Stimulated activated naive B cell treated with anti-CD40 and anti-IgM and Interleukin-4, amounts not matched to agents 10 μg/mL and 1 μg/mL and 100 μg/mL, for 72 hours (primary cell): ENCODE measurements around the gene PTMA.
A peak's percentile ranks its signal among the peaks of the same experiment; 100 is the strongest.

Experiments used
- ATAC-seq, 2 donors: fragments of 150-1000 bp; cut with Tn5 transposase; replicated peaks; 2 replicates each; pipeline ENCODE4 v1.10.0; 2021; ENCODE audit warnings: moderate library complexity in 1 of 2
- DNase-seq: peaks from one replicate; pipeline ENCODE4 v3.0.0; 2021
- H3K27ac Mint-ChIP-seq: one replicate; pipeline ENCODE4 v1.8.0; 2022; ENCODE audit warnings: mild to moderate bottlenecking, mixed read lengths
- H3K27me3 Mint-ChIP-seq, 2 donors: one replicate each; pipeline ENCODE4 v1.8.0; 2022; ENCODE audit warnings: mixed read lengths in 2 of 2
- H3K36me3 Mint-ChIP-seq, 2 donors: one replicate each; pipeline ENCODE4 v1.8.0; 2022; ENCODE audit warnings: mixed read lengths in 2 of 2, mild to moderate bottlenecking in 1 of 2
- H3K4me1 Mint-ChIP-seq, 2 donors: one replicate each; pipeline ENCODE4 v1.8.0; 2022; ENCODE audit warnings: mixed read lengths in 2 of 2, mild to moderate bottlenecking in 1 of 2
- H3K4me3 Mint-ChIP-seq, 2 donors: one replicate each; pipeline ENCODE4 v1.8.0; 2022; ENCODE audit warnings: mild to moderate bottlenecking in 2 of 2, mixed read lengths in 2 of 2, moderate library complexity in 1 of 2
- H3K9me3 Mint-ChIP-seq, 2 donors: one replicate each; pipeline ENCODE4 v1.8.0; 2022; ENCODE audit warnings: mixed read lengths in 2 of 2, mild to moderate bottlenecking in 1 of 2

Gene PTMA

DNA sequence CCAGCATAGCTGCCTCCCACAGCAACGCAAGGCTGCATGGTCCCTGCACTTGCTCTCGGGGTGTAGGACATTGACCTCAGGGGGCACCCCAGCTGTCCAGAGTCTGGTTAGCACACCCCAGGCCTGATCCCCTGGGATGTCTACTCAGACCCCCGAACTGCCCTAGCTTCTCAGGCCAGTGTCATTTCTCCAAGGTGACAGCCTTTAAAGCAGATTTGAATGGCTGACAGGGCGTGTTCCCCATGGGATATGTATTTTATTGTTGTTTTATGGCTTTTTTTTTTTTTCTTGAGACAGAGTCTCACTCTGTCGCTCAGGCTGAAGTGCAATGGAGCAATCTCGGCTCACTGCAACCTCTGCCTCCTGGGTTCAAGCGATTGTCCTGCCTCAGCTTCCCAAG lies 40.8 kb upstream of the PTMA start:
- DNase-seq (no peak), ATAC-seq (no peak)
- Mint-ChIP-seq H3K4me1 (peaks cover 53 to 88% of the 10 kb centered on the region in 2 donors), H3K27ac (peak overlapping the region; percentile 98), H3K4me3 (peak overlapping the region; percentile 90 to 95), H3K9me3 (peaks cover 4 to 6% of the 10 kb centered on the region in 2 donors), H3K27me3 (no peaks in the 10 kb centered on the region), H3K36me3 (peaks cover 6 to 18% of the 10 kb centered on the region in 2 donors)

GRCh38 chr2:231668981-231669380 lies 39.3 kb upstream of the PTMA start:
- ATAC-seq (no peak), DNase-seq (no peak)
- peak overlapping the region; percentile 76 for H3K27ac Mint-ChIP-seq
- H3K9me3 Mint-ChIP-seq: no peaks in the 10 kb centered on the region
- peaks cover 54 to 88% of the 10 kb centered on the region in 2 donors for H3K4me1 Mint-ChIP-seq
- H3K4me3 Mint-ChIP-seq: no peak overlapping the region
- H3K27me3 Mint-ChIP-seq: no peaks in the 10 kb centered on the region
- peaks cover 0 to 11% of the 10 kb centered on the region in 2 donors for H3K36me3 Mint-ChIP-seq

GRCh38 chr2:231671270-231672050 lies 36.9 kb upstream of the PTMA start:
- H3K4me1 Mint-ChIP-seq: peaks cover 72 to 94% of the 10 kb centered on the region in 2 donors
- H3K36me3 Mint-ChIP-seq: peaks cover 0 to 9% of the 10 kb centered on the region in 2 donors
- peak; percentile 83 for DNase-seq
- no peaks in the 10 kb centered on the region for H3K27me3 Mint-ChIP-seq
- peak overlapping the region; percentile 85 to 89 for H3K4me3 Mint-ChIP-seq
- peak overlapping the region; percentile 100 for H3K27ac Mint-ChIP-seq
- peak; percentile 41 to 49 for ATAC-seq
- H3K9me3 Mint-ChIP-seq: peaks cover 0 to 4% of the 10 kb centered on the region in 2 donors

- ATAC-seq (peak; percentile 72 to 75), DNase-seq (peak; percentile 96)
- peaks cover 0 to 9% of the 10 kb centered on the region in 2 donors for H3K36me3 Mint-ChIP-seq
- H3K9me3 Mint-ChIP-seq: peaks cover 0 to 4% of the 10 kb centered on the region in 2 donors
- no peaks in the 10 kb centered on the region for H3K27me3 Mint-ChIP-seq
- H3K4me3 Mint-ChIP-seq: peak overlapping the region; percentile 85 to 89
- peak overlapping the region; percentile 100 for H3K27ac Mint-ChIP-seq
- H3K4me1 Mint-ChIP-seq: peaks cover 68 to 88% of the 10 kb centered on the region in 2 donors
These were observed 35.5 kb upstream of the PTMA start for GRCh38 chr2:231672617-231673347.

DNA sequence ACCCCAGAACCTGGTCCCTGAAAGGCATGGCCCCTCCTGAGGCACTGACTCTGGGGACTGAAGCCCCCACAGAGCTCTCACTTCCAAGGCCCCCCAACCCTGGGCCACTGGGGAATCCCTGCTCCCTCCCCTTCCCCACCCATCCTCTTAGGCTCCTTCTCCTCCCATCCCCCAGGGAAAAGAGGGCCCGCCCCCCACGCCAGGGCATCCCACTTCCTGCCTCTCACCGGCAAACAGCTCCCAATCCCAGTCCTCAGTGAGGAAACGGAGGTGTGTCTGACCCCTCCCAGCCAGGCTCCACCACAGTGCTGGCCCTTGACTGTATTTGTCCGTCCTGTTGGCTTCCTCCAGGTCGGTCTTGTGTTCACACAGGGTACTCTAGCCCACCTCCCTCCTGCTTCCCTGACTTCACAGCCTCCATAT lies 35.0 kb upstream of the PTMA start:
- ATAC-seq: no peak
- H3K27ac Mint-ChIP-seq: peak overlapping the region; percentile 100
- peaks cover 67 to 85% of the 10 kb centered on the region in 2 donors for H3K4me1 Mint-ChIP-seq
- H3K36me3 Mint-ChIP-seq: peaks cover 0 to 9% of the 10 kb centered on the region in 2 donors
- peak overlapping the region; percentile 85 to 89 for H3K4me3 Mint-ChIP-seq
- no peaks in the 10 kb centered on the region for H3K27me3 Mint-ChIP-seq
- H3K9me3 Mint-ChIP-seq: peaks cover 0 to 4% of the 10 kb centered on the region in 2 donors
- no peak for DNase-seq

DNA sequence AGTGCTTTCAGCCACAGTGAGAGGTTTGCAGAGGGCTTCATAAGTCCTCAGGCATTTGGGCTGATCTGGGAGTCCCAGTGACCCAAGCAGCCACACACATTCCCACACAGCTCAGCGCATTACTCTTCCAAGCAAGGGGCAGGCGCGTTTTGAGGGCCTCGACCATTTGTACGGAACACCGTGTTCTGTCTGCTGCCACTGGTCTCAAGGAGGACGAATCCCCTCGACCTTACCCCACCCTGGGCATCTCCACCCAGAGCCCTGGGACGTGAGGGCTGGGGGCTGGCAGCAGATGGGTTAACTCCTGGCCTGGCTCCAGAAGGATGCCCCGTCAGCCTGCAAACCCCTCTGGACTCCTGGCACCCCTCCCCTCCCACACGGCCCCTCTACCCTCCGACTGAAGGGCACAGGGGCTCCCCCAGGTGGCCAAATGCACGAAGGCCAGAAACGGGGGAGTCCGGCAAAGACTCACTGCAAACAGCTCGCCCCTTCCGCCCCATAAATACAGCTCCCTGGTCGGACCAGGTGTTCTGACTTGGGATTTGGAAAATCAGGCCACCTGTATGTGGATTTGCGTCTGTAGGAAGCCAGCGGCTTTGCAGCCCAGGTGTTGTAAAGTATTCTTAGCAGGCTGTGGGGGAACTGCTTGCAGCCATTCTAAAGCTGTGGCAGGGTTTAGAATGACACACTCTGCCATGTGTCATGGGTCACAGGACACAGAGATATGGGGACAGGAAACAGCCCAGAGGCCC lies 33.6 kb upstream of the PTMA start:
- H3K27me3 Mint-ChIP-seq: no peaks in the 10 kb centered on the region
- ATAC-seq (peak; percentile 49 to 50), DNase-seq (peak; percentile 83)
- peaks cover 0 to 4% of the 10 kb centered on the region in 2 donors for H3K9me3 Mint-ChIP-seq
- peak overlapping the region; percentile 100 for H3K27ac Mint-ChIP-seq
- H3K4me1 Mint-ChIP-seq: peaks cover 56 to 73% of the 10 kb centered on the region in 2 donors
- peak overlapping the region; percentile 67 to 89 for H3K4me3 Mint-ChIP-seq
- H3K36me3 Mint-ChIP-seq: no peaks in the 10 kb centered on the region

GRCh38 chr2:231676243-231676642 lies 32.1 kb upstream of the PTMA start:
- Mint-ChIP-seq H3K4me1 (peaks cover 49 to 70% of the 10 kb centered on the region in 2 donors), H3K27ac (peak overlapping the region; percentile 100), H3K4me3 (no peak overlapping the region), H3K27me3 (no peaks in the 10 kb centered on the region), H3K9me3 (peaks cover 0 to 4% of the 10 kb centered on the region in 2 donors), H3K36me3 (no peaks in the 10 kb centered on the region)
- no peak for DNase-seq
- ATAC-seq: no peak

GRCh38 chr2:231677632-231678104 lies 30.7 kb upstream of the PTMA start:
- ATAC-seq (peak; percentile 21 to 24), DNase-seq (peak; percentile 76)
- Mint-ChIP-seq H3K9me3 (peaks cover 0 to 4% of the 10 kb centered on the region in 2 donors), H3K27me3 (no peaks in the 10 kb centered on the region), H3K4me3 (peak overlapping the region; percentile 18 to 30), H3K4me1 (peaks cover 46 to 70% of the 10 kb centered on the region in 2 donors), H3K36me3 (no peaks in the 10 kb centered on the region), H3K27ac (peak overlapping the region; percentile 63)

- H3K36me3 Mint-ChIP-seq: no peaks in the 10 kb centered on the region
- DNase-seq: no peak
- H3K4me3 Mint-ChIP-seq: peak overlapping the region; percentile 71 to 85
- H3K27ac Mint-ChIP-seq: peak overlapping the region; percentile 62
- no peaks in the 10 kb centered on the region for H3K27me3 Mint-ChIP-seq
- ATAC-seq: no peak
- H3K9me3 Mint-ChIP-seq: peaks cover 0 to 4% of the 10 kb centered on the region in 2 donors
- peaks cover 46 to 67% of the 10 kb centered on the region in 2 donors for H3K4me1 Mint-ChIP-seq
These were observed 28.4 kb upstream of the PTMA start for GRCh38 chr2:231679908-231680284.

DNA sequence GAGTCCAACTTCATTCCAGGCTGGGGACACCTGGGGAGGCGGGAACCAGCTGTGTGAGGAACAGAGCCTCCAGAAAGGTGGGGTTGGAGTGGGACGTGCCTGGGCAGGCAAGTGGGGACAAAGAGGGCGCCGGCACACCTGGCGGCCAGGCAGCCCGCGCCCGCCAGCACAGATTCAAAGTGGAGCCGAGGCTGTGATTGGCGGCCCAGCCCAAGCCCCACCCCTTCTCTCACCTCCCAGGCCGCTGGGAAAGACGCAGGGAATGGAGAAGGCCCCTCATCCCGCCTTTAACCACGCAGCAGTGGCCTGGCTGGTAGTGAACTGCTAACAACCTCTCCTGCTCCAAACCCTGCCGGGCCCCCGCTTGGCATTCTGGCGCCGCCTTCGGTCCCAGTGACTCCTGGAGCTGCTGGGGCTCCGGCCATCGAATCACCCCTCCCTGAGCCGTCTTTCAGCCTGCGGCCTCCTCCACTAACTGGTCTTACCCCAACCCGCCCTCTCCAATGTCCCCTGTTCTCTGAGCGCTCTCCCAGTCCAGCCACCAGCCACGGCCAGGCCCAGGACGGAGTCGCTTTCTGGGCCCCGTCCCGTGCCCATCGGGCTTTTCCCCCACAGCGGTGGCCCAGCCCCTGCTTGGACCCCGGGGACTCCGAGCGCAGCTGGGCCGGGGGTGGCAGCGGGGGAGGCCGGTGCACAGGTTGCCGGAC lies 27.9 kb upstream of the PTMA start:
- peaks cover 45 to 67% of the 10 kb centered on the region in 2 donors for H3K4me1 Mint-ChIP-seq
- ATAC-seq: no peak
- H3K9me3 Mint-ChIP-seq: peaks cover 0 to 4% of the 10 kb centered on the region in 2 donors
- no peak for DNase-seq
- no peaks in the 10 kb centered on the region for H3K27me3 Mint-ChIP-seq
- H3K4me3 Mint-ChIP-seq: peak overlapping the region; percentile 78 to 85
- no peaks in the 10 kb centered on the region for H3K36me3 Mint-ChIP-seq
- peak overlapping the region; percentile 92 for H3K27ac Mint-ChIP-seq

DNA sequence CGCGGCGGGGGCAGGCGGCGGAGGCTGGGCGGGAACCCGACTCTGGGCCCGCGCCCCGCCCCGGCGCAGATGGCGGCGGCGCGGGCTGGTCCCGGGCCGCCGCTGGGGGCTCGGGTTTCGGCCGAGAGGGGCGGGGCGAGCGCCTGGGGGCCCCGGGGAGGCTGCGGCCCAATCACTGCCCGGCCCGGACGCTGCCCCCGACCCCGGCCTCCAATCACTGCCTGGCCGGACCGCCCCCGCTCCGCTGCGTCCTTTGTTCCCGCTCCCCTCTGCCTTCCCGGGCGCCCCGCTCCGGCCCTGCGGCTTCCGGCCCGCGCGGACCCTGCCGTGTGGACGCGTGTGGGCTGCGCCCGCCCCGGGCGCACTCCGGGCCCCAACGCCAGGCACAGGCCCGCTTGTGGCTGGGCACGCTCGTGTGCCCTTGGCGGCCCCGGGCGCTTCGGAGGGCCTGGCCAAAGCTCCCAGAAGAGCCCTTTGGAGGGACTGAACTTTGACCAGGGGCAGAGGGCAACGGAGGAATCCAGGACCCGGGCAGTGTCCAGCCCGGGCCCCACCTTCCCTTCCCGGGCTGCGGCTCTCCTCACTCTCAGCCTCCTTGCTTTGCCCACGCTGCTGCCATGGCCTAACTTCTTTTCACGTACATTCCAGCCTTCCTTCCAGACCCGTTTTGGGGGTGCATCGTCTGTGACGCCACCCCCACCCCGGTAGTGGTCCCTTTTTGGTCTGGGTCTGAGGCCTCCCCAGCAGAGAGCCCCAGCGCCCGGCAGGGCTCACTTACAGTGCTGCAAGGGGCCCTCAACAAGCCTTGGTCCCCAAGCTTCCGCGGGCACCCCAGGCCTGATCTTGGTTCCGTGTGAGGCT lies 27.1 kb upstream of the PTMA start:
- H3K27ac Mint-ChIP-seq: peak overlapping the region; percentile 97
- H3K27me3 Mint-ChIP-seq: no peaks in the 10 kb centered on the region
- DNase-seq: peak; percentile 55

GRCh38 chr2:231682603-231683291 lies 25.6 kb upstream of the PTMA start:
- H3K36me3 Mint-ChIP-seq: no peaks in the 10 kb centered on the region
- H3K4me1 Mint-ChIP-seq: peaks cover 46 to 64% of the 10 kb centered on the region in 2 donors
- no peak for DNase-seq
- H3K4me3 Mint-ChIP-seq: peak overlapping the region; percentile 55 to 93
- peak overlapping the region; percentile 2 for H3K27ac Mint-ChIP-seq
- H3K27me3 Mint-ChIP-seq: no peaks in the 10 kb centered on the region
- ATAC-seq: no peak
- H3K9me3 Mint-ChIP-seq: no peaks in the 10 kb centered on the region

More for the DNA sequence above, 27.1 kb upstream of the PTMA start:
- ATAC-seq: peak; percentile 66 to 76
- Mint-ChIP-seq H3K4me1 (peaks cover 38 to 60% of the 10 kb centered on the region in 2 donors), H3K36me3 (no peaks in the 10 kb centered on the region), H3K9me3 (peaks cover 0 to 3% of the 10 kb centered on the region in 2 donors), H3K4me3 (peak overlapping the region; percentile 93)
